Right lobe of liver (tissue), 6 donors: ENCODE results near the gene LCE4A. TPM values are rescaled to one million over a fixed set of nuclear protein-coding genes. Genes with fewer than 3 reads are reported as not detected.

ENCODE experiments used
- ATAC-seq, 4 donors: fragments of 200-7000 bp; cut with Tn5 transposase; one replicate each; pipeline ENCODE4 v1.9.1; 2020; ENCODE audit warnings: mild to moderate bottlenecking in 4 of 4, moderate library complexity in 4 of 4
- DNase-seq, 3 donors: peaks; one replicate each; pipeline ENCODE4 v3.0.0-alpha.2; 2020
- H3K27ac ChIP-seq, 3 donors: fragments of 200-600 bp; one replicate each; pipeline ENCODE4 v1.8.0; 2022
- H3K27me3 ChIP-seq, 2 donors: fragments of 200-600 bp; one replicate each; pipeline ENCODE4 v1.8.0; 2022
- H3K36me3 ChIP-seq, 4 donors: fragments of 200-600 bp; sonication (generic) in 1 of 4; one replicate each; pipeline versions ENCODE4 v1.5.1 to v1.8.0; 2017 to 2022; ENCODE audit warnings: control low read depth in 1 of 4
- H3K4me1 ChIP-seq, 4 donors: fragments of 200-600 bp; sonication (generic) in 1 of 4; one replicate each; pipeline versions ENCODE4 v1.5.1 to v1.8.0; 2017 to 2022; ENCODE audit warnings: control low read depth in 1 of 4
- H3K4me3 ChIP-seq, 3 donors: fragments of 200-600 bp; one replicate each; pipeline ENCODE4 v1.8.0; 2022
- H3K9me3 ChIP-seq, 4 donors: fragments of 200-600 bp; sonication (generic) in 1 of 4; one replicate each; pipeline versions ENCODE4 v1.5.1 to v1.8.0; 2017 to 2022; ENCODE audit warnings: control low read depth in 1 of 4
- CTCF ChIP-seq, 4 donors: fragments of 200-600 bp in 3 of 4; fragments of 450-650 bp in 1 of 4; IDR thresholded peaks; one replicate each; pipeline versions ENCODE4 v1.5.1 to v1.8.0; 2016 to 2022; ENCODE audit warnings: antibody characterized with exemption in 4 of 4, mild to moderate bottlenecking in 2 of 4
- POLR2A ChIP-seq: fragments of 450-650 bp; IDR thresholded peaks from one replicate; pipeline ENCODE4 v1.6.1; 2017; ENCODE audit warnings: antibody characterized with exemption, mild to moderate bottlenecking
- WGBS: methylation state at CpG from one replicate; pipeline ENCODE4 v1.1.6; 2018; ENCODE audit warnings: low coverage, low lambda C conversion rate; ENCODE audit not compliant: insufficient coverage; ENCODE audit errors: missing lambda C conversion rate; 5-methylcytosine and 5-hydroxymethylcytosine counted together
- intact Hi-C, 2 donors: fragments of 100-400 bp; cut with DNase I; formaldehyde crosslinking; loops; one replicate each; pipeline versions ENCODE4 v1.11.2 to v1.14.1; 2022
- total RNA-seq, 6 experiments: library from RNA; depleted of rRNA in 2 of 6; stranded (reverse); fragments of >200 nt in 2 of 6; fragmentation: NEBNext Ultra II Directional in 3 of 6; extraction: Animal tissue kit (Norgen Biotek cat#: 25700) in 3 of 6; gene quantifications; one replicate each; pipeline versions ENCODE4 v1.1.0 to v1.2.4, GENCODE V29; 2016 to 2023
- donor health status: DM: no; HTN: yes; CAD: no.
- donor health status: DM: no; HTN: no; CAD: no.
- donor health status: DM: no; HTN: no; CAD: no.
- donor health status: DM: no; HTN: yes; CAD: no.
- donor health status: DM: no; HTN: yes; CAD: no.

The LCE4A gene
- total RNA-seq, 6 experiments from 2014 or later = not detected

- DNase-seq (no peak), ATAC-seq (no peak)
- no peaks in the 10 kb centered on the region for H3K9me3 ChIP-seq
- 31% methylated on average over 2 of the region's 2 CpGs for WGBS
- H3K4me3 ChIP-seq = no peak overlapping the region
- H3K27ac ChIP-seq = no peak overlapping the region
- no peaks in the 10 kb centered on the region for H3K4me1 ChIP-seq
- intact Hi-C loops = no loop called here
- TF ChIP-seq CTCF (IDR thresholded peaks at IDR 0.05) (no peak), POLR2A (no peak)
- no peaks in the 10 kb centered on the region for H3K36me3 ChIP-seq
- H3K27me3 ChIP-seq = no peaks in the 10 kb centered on the region
These were observed 35.6 kb downstream of the LCE4A start for GRCh38 chr1:152743371-152744145.

- DNase-seq = no peak
- ATAC-seq = no peak
- no peaks in the 10 kb centered on the region for H3K4me1 ChIP-seq
- H3K27ac ChIP-seq = no peak overlapping the region
- H3K36me3 ChIP-seq = no peaks in the 10 kb centered on the region
- H3K9me3 ChIP-seq = no peaks in the 10 kb centered on the region
- no peaks in the 10 kb centered on the region for H3K27me3 ChIP-seq
- intact Hi-C loops = no loop called here
- no peak for TF ChIP-seq POLR2A
- peak in 1 of 4 donors; percentile 10 for TF ChIP-seq CTCF (IDR thresholded peaks at IDR 0.05)
- no peak overlapping the region for H3K4me3 ChIP-seq
- 41% methylated on average over 4 of the region's 4 CpGs for WGBS
These were observed 37.3 kb downstream of the LCE4A start for GRCh38 chr1:152745289-152745704.

GRCh38 chr1:152745765-152746444, 37.9 kb downstream of the LCE4A start:
- Histone ChIP-seq H3K4me3 (no peak overlapping the region), H3K27me3 (no peaks in the 10 kb centered on the region), H3K9me3 (no peaks in the 10 kb centered on the region), H3K36me3 (no peaks in the 10 kb centered on the region), H3K4me1 (no peaks in the 10 kb centered on the region), H3K27ac (no peak overlapping the region)
- DNase-seq (no peak), ATAC-seq (no peak)
- intact Hi-C loops = no loop called here
- whole genome bisulfite sequencing = 63% methylated on average over 5 of the region's 6 CpGs
- TF ChIP-seq POLR2A = no peak

GRCh38 chr1:152747831-152748230, 39.9 kb downstream of the LCE4A start:
- WGBS = 4% methylated on average over 1 of the region's 1 CpG

More at GRCh38 chr1:152747831-152748230, 39.9 kb downstream of the LCE4A start:
- DNase-seq (no peak), ATAC-seq (no peak)
- no peaks in the 10 kb centered on the region for H3K27me3 ChIP-seq
- no peaks in the 10 kb centered on the region for H3K36me3 ChIP-seq
- H3K4me3 ChIP-seq = no peak overlapping the region
- no peaks in the 10 kb centered on the region for H3K4me1 ChIP-seq
- H3K27ac ChIP-seq = no peak overlapping the region
- no peaks in the 10 kb centered on the region for H3K9me3 ChIP-seq
- TF ChIP-seq POLR2A (no peak), CTCF (IDR thresholded peaks at IDR 0.05) (no peak)
- intact Hi-C loops = no loop called here
